GM21423 (cell line): Measurements from ENCODE around the gene FAM221B.

Experiments used
- ATAC-seq: cut with Tn5 transposase; IDR thresholded peaks from one replicate; pipeline ENCODE4 v1.9.1; 2021; ENCODE audit warnings: mild to moderate bottlenecking, moderate library complexity; ENCODE audit not compliant: unreplicated experiment

The FAM221B gene

DNA sequence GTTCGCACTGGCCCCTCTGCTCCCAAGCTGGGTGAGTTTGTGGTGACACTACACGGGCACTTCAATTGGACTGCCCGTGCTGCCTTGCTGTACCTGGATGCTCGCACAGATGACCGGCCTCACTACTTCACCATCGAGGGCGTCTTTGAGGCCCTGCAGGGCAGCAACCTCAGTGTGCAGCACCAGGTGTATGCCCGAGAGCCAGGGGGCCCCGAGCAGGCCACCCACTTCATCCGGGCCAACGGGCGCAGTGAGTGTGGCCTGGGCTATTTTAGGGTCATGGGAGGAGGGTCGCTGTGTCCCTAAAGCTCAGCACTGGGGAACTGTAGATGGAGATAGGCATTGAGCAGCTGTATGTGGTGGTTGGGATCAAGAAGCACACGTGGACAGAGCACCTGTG lies 35.7 kb downstream of the FAM221B start:
- no peak for ATAC-seq

DNA sequence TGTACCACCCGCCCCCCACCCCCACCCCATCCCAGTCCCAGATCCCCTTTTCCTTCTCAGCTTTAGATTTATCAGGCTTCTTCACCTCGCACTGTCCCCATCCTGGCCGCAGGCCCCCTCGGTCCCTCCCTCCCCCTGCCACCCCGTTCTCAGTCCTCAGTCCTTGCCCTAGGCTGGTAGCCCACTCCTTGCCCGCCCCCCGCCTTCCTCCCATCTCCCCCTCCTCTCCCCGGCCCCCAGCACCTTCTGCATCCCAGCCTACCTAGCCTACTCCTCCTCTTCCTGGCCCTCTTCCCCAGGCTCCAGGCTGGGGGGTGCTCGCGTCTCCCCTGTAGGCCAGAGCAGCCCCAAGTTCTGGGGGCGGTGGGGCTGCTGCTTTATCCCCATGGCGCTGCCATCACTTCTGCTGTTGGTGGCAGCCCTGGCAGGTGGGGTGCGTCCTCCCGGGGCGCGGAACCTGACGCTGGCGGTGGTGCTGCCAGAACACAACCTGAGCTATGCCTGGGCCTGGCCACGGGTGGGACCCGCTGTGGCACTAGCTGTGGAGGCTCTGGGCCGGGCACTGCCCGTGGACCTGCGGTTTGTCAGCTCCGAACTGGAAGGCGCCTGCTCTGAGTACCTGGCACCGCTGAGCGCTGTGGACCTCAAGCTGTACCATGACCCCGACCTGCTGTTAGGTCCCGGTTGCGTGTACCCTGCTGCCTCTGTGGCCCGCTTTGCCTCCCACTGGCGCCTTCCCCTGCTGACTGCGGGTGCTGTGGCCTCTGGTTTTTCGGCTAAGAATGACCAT lies 36.3 kb downstream of the FAM221B start:
- no peak for ATAC-seq

DNA sequence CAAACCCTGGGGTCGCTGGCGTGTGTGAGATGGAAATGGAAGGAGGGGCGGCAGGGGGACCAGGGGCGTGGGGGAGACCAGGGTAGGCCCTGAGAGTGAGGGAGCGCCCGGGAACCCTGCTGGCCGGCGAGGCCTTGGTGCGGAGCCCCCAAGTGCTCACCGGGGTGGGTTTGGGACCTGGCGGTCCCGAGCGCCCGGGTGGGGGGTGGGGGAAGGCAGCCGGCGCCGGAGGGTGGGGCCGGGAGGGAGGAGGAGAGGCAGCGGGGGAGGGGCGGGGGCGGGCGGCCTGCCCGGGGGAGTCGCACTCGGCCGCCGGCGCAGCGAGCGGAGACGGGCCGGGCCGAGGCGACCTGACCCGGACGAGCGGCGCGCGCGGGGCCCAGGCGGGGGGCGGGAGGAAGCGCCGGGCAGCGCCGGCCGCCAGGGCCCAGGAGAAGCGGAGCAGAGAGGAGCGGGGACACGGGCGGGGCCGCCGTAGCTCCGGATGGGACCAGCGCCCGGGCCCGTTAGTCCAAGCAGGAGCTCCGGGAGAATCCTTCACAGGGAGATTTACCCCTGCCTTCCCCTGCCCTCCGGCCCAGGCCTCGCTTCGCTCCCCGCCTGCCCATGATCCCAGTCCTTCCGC lies 37.1 kb downstream of the FAM221B start, which contains the start of gene NPR2:
Gene NPR2 (plus strand): TSS at position 295 of the 625 bp plus-strand sequence. CDS start 818 bp downstream, outside the sequence.
- no peak for ATAC-seq

DNA sequence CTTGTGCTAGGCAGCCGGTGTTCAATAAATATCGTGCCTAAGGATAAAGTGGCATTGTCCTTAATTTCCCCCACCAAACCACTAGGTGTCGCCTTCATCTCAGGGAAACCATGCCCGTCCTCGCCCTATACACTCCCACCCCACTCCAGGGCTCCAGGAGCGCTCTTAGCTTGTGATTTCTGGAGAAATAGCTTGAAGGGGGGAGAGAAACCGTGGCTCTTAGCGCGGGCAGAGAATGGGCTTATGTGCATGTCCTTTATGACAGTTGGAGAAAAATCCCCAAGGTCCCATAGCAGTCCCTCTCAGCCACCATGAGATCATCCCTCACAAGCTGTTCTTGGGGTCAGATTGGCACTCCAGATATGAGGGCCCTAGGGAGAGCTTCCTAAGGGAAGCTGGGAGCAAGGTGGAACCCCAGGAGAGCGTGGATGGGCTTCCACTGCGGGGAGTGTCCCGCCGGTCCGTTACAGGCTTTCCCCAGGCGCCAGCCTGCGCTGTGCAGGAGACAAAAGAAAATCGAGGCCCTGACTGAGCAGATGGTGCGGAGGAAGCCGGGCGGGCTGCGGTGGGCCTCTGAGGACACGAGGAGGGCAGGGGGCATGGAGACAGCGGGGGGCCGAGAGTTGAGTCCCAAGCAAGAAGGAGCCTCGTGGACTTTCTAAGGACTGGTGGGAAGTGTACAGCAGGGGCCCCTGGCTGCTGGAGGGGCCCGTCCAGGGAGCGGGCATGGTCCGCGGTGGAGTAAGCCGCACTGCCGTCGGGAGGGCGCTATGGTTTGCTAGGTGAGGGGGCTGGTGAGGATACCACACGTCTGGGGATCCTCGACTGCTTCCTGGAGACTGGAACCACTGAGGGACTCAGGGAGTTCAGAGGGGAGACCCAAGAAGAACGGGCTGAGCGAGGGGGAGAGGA lies 37.9 kb downstream of the FAM221B start:
- no peak for ATAC-seq

DNA sequence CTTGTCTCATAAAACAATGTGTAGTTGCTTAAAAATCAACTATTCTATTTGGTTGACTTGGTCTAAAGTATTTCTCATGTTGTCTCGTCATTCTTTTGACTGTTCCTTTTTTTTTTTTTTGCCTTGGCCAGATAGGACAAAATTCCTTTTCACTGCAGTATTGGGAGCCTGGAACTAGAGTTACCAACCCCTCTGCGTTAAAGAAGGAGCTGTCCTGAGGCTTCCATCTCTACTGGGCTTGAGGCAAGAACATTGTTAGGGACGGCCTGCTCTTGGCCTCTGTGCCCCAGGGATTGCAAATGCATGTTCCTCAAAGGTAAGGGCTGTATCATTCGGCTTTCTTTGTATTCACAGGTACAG lies 38.5 kb downstream of the FAM221B start:
- ATAC-seq = no peak

DNA sequence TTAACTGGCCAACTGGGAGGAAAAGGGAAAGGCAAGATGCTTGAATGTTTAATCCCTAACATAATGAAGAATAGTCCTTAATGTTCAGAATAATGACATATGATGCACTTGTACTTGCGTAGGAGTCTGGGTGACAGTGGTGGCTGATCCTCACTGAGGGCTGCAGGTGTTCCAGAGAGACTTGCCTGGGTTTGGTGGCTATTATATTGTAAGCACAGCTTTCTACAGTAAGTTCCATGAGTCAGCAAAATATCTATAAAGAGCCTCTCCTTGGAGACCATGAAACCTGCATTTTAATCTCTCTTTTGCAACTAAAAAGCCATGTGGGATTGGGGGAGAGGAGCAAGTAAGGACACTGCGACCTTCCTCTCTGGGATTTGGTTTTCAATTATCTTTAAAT lies 39.0 kb downstream of the FAM221B start:
- no peak for ATAC-seq

DNA sequence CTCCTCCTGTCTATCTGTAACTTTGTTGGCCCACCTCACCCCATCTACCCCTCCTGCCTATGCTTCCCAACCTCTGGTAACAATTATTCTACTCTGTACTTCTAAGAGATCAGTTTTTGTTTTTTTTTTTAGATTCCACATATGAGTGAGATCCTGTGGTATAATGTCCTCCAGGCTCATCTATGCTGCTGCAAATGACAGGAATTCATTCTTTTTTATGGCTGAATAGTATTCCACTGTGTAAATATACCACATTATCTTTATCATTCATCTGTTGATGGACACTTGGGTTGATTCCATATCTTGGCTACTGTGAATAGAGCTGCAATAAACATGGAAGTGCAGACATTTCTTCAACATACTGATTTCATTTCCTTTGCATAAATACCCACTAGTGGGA lies 45.1 kb downstream of the FAM221B start:
- ATAC-seq = no peak

DNA sequence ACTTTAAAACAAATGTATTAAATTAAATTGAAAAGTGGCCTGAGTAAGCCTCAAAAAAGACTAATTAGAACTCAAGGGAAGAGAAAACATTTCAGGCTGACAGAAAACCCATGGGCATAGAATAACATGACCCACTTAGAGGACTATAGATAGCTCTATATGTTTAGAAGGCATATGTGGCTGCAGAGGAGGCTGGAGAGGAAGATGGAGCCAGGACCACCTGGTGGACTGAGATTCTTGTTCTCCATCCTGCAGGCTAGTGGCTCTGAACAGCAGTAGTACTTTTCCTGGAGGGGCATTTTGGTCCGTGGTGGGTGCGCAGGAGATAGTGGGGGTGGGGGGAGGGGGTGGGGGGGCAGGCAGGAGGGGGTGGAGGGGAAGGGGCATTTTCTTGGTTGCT lies 47.5 kb downstream of the FAM221B start:
- no peak for ATAC-seq

DNA sequence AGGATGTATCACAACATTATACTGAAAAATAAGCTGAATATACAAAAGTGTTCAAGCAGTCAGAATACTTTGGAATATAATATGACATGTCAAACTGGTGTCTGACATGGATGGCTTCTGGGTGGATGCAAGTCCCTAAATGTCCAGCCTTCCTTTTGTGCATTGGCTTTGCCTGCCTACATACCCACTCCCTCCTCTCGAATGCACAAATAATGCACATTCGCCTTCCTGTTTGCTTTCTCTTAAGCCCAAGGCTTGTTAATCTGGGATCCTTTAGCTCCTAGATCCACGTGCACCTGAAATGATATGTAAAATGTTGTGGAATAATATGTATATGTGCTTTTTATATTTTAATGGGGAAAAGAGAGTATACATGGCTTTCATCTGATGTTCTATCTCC lies 50.0 kb downstream of the FAM221B start:
- ATAC-seq = no peak

DNA sequence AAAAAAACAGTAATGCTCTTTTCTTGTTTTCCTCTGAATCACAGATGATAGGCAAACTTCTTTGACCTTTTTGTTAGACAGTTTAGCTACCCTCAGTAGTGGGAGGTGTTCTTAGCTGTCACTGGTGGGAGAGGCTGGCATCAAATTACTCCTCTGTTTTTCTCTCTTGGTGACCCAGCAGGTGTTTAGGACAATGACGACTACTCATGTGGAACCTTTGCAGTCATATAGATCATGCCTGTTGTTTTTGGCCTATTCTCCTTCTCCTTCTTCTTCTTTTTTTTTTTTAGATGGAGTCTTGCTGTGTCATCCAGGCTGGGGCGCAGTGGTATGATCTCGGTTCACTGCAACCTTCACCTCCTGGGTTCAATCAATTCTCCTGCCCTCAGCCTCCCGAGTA lies 52.5 kb downstream of the FAM221B start:
- ATAC-seq = no peak

DNA sequence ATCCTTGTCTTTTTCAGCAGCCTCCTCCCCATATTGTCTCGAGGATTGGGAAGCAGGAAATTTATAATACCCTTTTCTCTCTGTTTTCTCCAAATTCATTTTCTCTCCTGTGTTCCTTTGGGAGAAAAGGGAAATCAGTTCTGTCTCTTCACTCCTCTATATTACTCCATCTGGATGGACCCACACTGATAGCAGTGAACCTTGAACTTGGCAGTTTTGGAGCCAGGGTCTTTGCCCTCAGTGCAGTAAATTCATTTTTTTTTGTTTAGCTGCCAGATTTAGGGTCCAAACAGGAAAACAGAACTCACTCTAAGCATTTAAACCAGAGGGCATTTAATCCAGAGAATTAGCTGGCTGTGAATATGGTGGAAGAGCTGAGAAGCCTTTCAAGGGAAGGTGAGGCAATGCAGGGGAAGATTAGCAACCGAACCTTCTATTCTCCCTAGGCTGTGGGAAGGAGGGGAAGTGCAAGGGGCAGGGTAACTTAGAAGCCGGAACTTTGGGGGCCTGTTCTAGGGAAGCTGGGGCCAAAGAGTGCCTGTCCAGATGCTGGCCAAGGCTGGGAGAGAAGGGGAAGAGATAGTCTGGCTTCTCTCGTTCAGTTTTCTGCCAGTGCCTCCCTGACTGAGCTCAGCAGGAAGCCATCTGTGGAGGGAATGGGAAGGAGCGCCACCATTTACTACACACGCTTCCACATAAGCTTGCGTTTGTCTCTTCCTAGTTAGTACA lies 53.5 kb downstream of the FAM221B start:
- no peak for ATAC-seq

DNA sequence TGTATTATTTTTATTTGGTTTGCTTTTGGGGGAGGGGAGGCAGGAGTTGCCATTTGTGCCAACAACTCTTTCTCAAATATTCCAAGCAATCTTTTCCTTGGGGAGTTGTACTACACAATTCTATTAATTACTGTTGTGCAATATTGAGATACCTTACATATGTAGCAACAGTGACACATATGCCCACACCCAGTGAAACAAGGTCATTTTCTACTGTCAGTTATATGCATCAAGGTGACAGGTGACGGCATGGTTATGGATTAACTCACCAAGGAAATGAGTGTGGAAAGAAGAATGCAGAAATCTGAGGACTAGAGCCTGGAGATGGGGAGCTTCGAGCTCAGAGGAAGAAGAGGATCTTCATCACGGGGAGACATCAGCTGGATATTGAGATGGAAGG lies 56.6 kb downstream of the FAM221B start:
- no peak for ATAC-seq

DNA sequence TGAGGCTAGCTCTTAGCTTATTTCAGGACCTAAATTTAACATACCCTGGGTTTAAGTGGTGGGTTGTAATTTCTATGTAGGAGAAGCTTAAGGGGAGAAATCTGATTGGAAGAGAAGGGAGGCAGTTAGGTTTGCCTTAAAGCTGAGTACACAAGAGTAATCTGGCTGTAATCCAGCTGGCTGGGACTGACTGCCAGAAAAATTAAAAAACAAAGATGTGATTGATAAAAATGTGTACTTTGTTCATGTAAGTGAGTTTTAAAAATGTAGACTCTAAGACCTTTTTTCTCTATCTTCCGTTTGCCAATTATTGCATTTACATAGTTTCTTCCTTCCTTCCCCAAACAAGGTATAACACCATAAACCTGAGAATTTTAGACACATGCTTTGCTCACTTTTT lies 57.0 kb downstream of the FAM221B start:
- ATAC-seq = no peak

DNA sequence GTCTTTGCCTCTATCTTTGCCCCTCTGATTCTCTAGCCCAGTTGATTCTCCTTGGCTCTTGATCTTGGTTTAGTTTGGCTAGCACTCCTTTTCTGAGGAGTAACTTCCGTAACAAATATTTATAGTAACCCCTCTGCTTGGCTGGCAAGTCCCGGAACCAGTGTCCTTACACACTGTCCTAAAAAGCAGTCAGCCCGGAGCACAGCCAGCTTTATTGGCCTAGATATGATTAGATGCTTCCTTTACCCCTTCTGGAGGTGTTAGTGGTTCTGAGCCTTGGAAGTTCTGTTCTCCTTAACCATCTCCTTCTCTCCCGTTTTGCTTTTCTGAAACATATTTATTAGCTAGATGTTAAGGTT lies 57.5 kb downstream of the FAM221B start:
- ATAC-seq = no peak

DNA sequence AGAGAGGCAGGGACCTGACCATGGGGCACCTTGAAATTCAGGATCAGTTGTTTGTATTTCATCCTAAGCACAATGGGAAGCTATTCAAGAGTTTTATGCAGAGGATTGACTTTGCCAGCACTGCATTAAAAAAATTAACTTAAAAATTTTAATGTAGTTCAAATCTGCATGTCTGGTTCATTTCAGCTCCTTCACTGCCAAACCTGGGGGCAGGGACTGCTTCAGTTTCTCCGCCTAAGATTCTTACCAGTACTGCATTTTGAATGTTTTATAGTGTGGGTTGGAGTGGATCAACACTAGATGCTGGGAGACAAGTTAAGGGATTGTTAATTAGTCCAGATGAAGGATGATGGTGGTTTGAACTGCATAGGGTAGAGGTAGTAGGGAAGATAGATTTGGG lies 58.8 kb downstream of the FAM221B start:
- no peak for ATAC-seq

DNA sequence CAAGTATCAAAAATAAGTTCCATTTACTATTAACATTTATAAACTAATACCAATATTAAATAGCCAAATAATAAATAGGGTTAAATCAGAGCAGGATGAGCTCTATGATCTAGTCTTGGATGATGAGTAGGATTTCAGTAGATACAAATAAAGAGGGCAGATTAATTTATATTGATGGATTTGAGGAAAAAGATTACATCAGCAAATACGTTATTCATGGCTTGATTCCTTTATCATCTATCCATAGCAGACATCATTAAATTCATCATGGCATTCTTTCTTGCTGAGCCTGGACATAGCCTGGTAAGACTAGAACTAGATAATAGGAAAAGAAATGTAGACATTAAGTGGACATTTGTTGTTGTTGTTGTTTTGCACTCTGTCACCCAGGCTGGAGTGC lies 61.1 kb downstream of the FAM221B start:
- no peak for ATAC-seq

DNA sequence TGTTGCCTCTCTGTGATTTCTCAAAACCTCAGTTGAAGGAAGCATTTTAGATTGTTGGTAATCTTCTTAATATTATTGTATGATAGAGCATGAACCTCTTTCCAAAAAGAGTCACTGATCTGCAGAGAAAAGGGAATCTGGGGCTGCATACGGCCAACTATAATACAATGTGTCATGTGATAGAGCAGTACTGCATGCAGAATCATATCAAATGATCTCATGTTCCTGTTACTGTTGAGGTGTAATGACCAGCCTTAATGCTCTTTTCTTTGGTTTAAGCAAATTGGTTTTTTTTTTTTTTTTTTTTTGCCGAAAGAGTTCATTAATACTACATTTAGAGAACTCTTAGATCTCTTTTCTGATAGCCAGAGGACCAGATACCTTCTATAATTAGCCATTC lies 61.5 kb downstream of the FAM221B start:
- no peak for ATAC-seq
